NCI-H1105 treated with DMSO at 0.1 percent for 48 hours (cell line): ENCODE data around the gene MRGPRD.
"Not testable (repeated sequence)": the region's sequence is repeated elsewhere in the genome, so short reads cannot be mapped to it uniquely, and the experiment has no call there.

Source experiments
- DNase-seq: peaks from one replicate; lab custom pipeline; 2025; lab: John Stamatoyannopoulos, UW

Gene MRGPRD

DNA sequence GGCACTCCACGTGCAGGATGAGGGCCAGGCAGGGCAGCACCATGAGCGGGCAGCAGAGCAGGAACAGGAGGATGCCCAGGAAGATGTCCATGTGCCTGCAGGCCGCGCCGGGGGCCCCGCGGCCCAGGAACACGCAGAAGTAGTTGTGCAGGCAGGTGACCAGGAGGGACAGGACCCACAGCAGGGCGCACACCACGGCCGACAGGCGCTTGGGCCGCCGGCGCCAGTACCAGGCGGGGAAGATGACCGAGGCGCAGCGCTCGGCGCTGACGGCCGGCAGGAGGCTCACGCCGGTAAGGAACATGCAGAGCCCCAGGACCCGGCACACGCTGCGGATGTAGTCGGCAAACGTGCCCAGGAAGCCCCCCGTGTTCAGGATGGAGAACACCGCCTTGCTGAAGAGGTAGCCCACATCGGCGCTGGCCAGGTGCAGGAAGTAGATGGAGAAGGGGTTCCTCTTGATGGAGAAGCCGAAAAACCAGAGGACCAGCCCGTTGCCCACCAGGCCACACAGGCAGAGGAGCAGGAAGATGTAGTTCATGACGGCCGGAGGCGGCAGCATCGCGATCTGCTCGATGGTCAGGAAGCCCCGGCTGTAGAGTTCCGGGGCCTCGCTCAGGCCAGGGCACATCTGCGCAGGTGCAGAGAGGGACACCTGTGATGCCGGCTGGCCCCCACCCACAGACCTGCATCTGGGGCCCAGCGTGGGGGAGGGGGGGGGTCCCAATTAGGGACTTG lies 25.0 kb upstream of the MRGPRD start:
- no peak for DNase-seq

DNA sequence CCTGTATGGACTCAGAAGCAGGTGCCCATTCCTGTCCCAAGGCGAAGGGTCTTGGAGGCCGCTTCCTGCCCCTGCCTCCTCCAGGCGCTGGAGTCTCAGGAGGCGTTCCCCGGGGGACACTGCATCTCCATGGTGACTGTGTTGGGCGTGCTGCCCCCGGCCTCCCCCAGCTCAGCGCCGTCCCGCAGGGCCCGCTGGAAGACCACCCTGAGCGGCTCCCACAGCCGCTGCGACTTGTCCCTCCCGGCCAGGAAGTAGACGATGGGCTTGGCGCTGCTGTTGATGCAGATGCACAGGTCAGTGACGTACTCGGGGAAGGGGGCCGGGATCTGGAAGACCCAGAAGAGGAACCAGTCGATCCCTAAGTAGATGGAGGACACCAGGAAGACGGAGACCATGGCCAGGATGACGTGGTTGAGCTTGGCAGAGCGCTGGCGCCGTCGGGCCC lies 24.4 kb upstream of the MRGPRD start:
- DNase-seq: no peak

DNA sequence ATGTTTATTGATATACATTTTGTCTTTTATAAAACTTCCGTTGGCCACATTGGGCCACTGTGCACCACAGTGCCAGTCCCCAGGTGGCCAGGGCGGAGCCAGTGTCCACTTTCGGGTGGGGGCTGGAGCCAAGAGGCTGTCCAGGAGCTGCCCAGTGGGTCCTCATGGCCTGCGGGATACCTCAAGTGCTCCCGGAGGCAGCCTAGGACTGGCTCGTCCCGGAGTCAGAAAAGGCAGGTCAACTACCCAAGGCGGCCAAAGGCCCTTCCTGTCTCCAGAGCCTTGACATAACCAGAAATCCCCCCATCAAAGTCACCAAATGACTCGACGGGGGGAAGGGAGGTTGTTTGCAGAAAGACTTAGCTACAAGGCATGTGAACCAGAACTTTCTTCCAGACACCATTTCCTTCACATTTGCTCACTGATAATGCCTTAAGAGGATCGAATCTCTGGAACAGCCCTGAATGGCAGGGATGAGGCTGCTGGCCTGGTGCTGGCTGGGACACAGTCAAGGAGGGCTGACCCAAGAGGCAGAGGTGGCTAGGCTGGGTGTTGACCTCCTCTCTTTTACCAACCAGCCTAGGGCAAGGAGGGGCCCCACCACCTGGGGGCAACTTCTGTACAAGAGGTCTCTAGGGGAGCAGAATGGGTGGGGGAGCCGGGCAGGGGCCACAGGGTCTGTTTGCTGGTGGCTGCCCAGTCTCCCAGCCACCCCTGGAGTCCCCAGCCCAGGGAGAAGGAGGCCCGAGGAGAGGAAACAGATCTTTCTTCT lies 23.8 kb upstream of the MRGPRD start:
- no peak for DNase-seq

DNA sequence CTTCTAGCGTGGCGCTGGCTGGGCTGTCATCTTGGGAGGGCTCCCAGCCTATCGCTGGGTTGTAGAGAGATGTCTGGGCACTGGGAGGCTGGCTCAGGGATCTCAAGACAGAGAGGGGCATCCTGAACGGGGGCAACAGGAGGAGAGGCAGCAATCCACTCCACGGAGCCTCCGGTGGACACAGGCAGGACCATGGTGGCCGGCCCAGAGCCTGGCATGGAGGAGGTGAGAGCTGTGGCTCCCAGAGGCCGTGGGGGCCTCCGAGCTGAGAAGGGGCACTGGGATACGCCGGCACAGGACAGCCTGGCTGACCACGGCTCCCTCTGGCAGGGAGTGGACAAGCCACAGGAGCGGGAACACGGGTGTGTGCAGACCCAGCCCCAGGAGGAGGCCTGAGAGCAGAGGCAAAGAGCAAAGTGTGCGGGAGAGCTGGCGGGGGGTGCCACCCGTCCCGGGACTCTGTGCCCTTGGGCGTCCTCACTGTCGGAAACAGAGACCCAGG lies 23.1 kb upstream of the MRGPRD start:
- DNase-seq: no peak

DNA sequence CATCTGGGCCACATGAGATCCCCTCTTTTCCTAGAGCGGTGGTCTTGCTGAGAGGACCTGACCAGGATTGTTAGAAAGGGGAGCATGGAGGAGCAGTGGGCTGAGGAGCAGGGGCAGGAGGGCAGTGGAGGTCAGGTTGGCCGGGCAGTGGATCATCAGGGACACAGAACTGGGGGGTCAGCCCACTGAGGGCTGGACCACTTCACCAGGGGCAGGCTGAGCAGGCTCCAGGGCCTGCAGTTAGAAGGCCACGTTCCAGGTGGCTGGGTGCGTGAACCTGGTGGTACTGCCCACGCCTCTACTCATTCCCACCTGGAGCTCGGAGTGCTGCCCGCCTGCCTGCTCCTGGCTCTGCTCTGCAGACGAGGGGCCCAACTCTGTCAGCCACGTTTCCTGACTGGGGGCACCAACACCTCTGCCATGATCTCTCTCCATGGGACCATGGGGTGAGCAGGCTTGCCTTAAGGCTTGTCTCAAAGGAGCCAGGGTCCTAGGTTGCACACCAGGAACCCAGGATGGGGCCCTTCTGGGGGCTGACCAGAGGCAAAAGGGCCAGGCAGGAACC lies 22.6 kb upstream of the MRGPRD start:
- DNase-seq: no peak

DNA sequence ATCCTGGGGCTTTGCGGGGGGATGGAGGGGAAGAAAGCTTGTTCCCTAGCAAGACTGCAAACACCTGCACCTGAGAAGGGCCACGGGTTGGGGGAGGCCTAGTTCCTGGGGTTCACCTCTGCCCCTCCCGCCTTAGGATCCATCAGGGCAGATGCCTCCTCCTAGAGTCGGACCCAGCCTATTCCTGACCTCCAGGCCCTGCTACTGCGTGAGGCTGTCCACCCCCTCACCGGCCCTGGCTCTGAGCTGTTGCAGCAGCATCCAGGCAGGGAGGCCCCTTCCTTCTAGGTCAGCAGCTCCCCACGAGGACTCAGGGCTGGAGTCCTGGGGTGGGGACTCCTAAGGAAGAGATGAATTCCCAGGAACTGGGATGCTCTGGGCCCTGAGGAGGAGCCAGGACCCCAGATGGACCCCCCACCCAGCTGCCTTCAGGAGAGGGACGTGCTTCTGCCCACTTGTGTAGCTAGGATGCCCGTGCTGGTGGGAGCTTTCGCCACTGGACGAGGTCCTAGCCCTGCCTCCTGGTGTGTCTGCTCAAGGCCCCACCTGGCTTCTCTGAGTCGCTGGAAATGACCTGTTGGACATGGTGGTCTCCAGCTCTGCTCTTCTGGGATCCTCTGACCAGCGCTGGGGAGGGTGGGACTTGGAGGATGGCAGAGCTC lies 21.9 kb upstream of the MRGPRD start:
- DNase-seq: no peak

DNA sequence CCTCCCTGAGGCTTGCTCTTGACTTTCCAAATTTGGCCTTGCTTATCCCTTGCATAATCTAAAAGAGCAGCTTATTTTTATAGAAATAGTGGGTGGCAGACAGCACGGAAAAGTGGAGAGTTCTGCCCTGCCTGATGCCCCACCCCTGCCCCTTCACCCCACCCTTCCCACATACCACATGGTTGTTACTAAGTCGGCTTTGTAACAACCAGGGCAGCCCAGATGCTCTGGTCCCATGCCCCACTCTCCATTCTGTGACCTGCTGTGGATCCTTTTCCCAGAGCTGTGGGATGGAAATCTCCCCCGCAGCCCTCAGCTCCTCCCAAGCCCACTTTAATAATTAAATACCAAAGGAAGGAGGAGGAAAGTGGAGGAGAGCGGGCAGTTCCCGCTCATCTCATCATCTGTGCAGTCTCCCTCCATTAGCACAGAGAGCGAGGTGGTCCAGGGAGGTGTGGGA lies 21.4 kb upstream of the MRGPRD start:
- DNase-seq: no peak

DNA sequence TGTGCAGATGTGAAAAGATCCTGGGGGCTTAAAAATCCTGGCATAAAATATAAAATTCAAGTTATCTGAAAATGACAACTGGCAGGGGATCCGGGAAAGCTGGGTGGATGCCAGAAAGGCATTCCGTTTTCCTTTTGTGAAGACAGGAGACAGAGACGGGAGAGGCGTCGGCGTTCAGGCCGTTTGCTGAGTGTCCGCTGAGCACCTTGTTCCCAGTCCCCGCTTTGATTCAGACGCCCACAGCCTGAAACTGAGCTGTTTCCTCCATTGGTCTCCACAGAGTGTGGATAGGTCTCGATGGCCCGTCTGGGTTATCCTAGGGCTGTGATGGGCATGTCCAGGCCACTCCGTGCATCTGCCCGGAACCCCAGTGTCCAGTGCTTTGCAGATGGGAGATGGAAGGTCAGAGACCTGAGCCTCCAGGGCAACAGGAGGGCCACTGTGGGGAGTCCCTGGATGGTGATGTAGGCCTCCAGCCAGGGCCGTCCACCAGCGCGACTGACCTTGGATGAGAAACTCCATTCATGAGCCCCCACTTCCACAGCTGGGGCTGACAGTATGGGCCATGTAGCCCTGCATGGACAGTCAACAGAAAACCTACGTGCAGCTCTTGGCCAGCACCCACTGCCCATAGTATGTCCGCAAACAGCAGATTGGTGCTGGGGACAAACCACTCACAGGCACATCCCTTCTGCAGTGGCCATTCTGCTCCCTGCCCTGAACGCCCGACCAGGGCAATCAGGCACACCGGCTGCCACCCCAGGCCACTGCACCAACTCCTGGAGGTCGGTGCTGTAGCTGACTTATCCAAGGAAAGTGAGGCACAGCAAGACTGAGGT lies 20.7 kb upstream of the MRGPRD start:
- DNase-seq: no peak

DNA sequence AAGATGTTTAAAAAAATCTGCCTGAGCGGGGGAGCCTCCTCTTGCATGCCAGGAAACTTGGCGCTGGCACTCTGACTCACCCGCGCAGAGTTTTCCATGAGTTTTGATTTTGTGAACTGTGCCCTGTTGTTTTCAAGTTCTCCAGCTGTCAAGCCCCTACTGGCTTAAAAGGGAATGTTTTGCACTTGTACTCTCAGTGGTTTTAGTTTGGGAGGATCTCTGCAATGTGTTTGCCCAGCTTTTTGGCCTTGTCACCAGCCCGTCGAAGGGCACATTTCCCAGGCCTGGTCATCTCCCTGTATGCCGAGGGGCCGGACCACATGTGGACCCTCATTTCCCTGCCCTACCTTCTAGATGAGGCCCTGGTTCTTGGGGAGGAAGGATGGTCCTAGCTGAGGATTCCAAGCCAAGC lies 20.1 kb upstream of the MRGPRD start:
- no peak for DNase-seq

DNA sequence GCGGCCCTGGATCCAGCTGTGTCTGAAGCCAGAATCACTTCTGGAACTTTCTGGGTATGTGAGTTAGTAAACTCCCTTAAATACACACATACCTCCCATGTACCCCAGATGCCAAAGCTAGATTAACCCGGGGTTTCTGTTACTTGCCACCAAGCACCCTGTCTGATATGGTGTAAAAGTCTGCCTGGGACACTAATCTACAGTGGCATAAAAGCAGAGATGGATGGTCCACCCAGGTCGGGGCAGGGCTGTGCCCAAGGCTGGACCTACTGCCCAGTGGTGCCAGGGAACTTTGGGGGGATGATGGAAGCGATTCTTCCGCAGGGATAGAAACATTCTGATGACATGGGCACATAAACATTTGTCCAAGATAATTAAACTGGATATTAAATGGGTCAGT lies 19.6 kb upstream of the MRGPRD start:
- no peak for DNase-seq

DNA sequence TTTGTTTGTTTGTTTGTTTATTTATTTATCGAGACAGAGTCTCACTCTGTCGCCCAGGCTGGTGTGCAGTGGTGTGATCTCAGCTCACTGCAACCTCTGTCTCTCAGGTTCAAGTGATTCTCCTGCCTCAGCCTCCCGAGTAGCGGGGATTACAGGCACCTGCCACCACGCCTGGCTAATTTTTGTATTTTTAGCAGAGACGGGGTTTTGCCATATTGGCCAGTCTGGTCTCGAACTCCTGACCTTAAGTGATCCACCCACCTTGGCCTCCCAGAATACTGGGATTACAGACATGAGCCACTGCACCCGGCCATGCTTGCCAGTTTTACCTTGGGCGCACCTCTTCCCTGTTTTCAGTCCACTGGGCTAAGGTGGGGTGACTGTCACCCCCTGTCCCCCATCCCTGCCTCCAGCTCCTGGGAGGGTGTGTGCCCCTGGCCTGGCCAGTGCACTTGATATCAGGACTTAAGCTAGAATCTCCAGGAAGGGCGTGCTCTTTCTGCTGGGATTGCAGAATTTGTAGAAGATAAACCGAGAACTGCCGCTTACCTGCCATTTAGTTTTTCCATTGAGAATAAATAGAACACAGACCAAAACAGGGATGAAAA lies 19.1 kb upstream of the MRGPRD start:
- not testable (repeated sequence) for DNase-seq

DNA sequence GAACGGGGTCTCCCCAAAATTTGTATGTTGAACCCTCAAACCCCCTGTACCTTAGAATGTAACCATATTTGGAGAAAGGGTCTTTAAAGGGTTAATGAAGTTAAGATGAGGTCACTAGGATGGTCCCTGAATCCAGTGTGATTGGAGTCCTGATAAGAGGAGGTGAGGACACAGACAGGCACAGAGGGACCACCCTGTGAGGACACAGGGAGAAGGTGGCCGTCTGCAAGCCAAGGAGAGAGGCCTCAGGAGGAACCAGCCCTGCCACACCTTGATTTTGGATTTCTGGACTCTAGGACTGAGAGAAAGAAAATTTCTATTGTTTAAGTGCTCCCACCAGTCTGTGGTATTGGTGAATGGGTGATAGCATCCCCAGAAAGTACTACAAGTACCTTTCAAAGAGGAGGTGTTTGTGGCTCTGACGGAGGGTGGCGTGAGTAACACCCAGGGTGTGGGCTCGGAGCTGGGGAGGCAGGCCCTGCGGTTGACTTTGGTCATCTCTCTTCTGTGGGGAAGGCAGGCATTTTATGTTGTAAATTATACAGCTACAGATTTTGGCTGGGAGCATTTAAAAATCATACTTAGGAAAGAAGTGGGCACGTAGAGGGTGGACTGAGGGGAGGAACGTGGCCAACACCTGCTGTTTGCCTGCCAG lies 18.4 kb upstream of the MRGPRD start:
- no peak for DNase-seq

DNA sequence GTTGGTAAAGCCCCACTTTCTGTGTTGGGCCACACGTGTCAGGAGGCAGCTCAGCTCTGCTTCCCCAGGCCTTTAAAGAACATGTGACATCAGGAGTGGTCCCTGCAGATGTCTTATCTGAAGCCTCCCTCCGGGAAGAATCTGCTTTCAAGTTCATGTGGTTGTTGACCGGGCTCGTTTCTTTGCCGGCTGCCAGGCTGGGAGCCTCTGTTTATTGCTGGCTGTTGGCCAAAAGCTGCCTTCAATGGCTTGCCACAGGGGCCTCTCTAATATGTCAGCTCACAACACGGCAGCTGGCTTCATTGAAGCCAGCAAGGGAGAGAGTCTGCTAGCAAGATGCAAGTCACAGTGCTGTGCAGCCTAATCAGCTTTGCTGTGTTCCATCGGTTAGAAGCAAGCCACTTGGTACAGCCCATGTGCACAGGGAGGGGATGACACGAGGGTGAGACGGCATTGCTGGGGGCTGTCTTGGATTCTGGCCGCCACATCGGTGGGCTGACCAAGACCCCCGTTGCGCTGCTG lies 17.7 kb upstream of the MRGPRD start:
- DNase-seq: peak; percentile 94

DNA sequence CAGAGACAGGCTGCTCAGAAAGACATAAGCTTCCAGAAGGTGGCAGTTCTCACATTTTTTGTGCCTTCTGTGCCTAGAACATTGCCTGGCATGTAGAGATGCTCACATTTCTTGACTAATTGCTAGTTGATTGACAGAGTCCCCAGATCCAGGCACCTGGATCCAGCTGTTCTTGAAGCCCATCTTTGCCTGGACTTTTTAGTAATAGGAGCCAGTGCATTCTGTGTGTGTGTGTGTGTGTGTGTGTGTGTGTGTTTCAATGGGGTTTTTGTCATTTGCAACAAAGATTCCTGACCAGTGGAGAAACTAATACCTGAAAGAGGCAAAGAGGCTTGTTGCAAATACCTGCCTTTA lies 17.2 kb upstream of the MRGPRD start:
- no peak for DNase-seq

DNA sequence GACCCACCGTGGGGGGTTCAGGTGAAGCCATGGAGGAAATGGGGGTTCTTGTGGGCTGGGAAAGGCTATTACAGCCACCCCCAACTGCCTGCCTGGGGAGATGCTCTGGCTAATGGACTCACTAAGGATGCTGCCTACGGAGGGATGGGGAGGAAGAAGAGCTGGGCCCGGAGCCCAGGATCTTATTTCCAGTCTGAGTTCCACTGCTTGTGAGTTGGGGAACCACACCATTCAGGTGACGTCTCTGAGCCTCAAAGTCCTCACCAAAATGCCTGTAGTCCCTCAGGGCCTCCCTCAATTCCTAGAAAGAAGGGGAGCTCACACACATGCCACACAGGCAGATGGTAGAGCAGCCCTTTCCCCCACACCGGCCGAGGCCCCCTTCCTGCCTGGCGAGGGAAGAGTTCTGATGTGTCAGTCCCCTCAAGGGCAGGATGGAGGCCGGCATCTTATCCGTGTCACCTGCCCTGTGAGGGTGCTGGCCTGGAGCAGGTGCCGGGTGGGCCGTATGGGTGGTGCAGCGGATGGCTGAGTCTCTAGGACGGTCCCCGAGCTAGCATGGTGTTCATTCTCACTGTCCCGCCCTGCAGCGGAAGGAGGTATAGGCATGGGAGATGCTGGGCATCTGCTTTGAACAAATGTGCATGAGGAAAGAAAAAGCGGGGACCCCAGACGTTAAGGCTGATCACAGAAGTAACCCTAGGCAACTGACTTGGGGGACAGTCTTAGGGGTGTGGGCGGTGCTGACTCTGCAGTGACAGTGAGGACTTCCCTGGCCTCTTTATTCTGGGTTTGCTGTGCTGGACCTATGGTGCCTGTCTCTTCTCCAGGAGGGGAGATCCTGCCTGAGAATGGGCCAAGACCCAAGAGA lies 16.6 kb upstream of the MRGPRD start:
- no peak for DNase-seq

DNA sequence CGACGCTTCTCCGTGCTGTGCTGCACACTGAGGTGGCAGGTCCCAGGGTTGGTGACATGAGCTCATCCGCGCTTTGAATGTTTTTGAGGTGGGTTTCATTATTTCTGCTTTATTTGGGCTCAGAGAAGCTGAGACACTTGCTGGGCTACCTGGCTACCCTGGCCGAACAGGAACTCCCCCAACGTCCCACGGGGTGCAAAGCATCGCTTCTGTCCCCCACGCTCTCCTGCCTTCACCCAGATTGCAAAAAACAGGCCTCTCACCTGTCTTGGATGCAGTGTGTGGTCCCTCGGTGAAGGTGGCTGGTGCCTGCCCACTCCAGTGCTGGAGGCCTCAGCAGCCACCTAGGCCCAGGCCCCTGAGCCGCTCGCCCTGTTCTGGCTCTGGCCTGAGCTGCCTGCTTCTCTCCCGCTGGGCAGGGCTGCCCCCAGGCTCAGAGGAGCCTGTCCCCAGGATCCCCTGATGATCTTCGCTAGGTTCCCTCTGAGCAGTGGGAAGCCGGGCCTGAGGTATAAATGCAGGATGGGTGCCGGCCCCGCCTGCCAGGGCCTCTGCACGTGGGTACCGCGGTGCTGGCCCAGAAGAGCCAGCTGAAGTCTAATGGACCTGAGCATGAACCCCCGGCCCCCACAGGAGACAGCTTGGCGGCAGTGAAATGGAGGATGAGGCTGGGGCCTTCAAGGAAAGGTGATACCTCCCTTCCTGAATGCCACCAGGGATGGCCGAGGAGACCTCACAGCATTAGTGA lies 15.8 kb upstream of the MRGPRD start:
- DNase-seq: no peak

DNA sequence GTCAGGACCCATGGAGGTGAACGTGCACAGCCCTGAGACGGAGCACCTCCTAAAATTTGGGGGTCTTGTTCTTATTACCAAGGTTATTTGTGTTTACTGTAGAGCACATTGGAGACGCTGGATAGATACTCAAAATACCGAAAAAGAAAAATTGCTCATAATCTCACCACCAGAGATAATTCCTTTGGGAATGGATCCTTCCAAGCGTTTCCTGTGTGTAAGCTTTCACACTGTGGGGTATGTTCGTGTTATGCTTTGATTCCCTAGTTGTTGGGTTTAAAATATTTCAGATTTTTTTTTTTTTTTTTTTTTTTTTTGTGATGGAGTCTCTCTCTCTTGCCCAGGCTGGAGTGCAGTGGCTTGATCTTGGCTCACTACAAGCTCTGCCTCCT lies 14.1 kb upstream of the MRGPRD start:
- DNase-seq: no peak

DNA sequence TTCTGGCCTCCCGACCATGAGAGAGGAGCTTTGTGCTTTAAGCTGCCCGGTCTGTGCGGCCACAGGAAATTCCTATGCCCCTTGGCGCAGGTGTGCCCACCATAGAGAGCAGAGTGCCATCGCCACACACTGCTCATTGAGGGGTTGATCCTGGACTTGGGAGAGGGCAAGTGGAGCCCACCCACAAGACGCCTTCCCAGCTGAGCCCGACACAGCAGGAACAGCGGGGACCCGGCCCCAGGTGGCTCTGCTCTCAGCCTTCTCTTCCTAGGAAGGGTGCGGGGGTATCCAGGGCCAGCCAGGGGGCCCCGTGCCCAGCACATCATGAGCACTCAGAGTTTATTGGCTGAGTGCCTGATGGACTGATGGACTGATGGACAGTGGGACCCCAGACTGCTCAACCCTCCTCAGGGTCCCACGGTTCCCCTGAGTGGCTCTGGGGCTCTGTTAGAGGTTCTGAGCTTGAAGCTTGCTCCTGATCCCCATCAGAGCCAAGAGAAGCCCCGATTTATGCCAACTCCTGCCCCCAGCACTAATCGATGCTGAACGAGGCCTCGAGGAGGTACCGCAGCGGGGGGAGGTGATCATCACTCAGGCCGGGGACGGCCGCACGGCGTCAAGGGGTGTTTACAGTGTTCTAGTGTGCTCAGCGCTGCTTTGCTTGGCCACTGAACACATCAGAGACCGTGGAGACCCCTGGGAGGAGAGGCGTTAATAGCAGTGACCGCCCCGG lies 13.5 kb upstream of the MRGPRD start:
- no peak for DNase-seq
